Esophagus muscularis mucosa (tissue), 4 donors: ENCODE data around the gene STON1.

Source experiments
- CTCF ChIP-seq, 3 experiments: fragments of 200-600 bp in 2 of 3; fragments of 450-650 bp in 1 of 3; sonication (generic) in 2 of 3; IDR thresholded peaks; one replicate each; pipeline ENCODE4 v1.5.1; 2017 to 2019; ENCODE audit warnings: antibody characterized with exemption in 3 of 3, mild to moderate bottlenecking in 2 of 3, moderate library complexity in 1 of 3
- EP300 ChIP-seq: sonication (generic); formaldehyde crosslinking; IDR thresholded peaks from one replicate; pipeline ENCODE4 v1.6.1; 2017; ENCODE audit warnings: antibody characterized with exemption
- POLR2AphosphoS5 ChIP-seq, 2 donors: sonication (generic); formaldehyde crosslinking; IDR thresholded peaks; one replicate each; pipeline ENCODE4 v1.6.1; 2017; ENCODE audit warnings: antibody characterized with exemption in 2 of 2

GRCh38 chr2:48567671-48568070 is 37.7 kb downstream of the STON1 start:
- TF ChIP-seq CTCF (IDR thresholded peaks at IDR 0.05) (no peak), EP300 (no peak), POLR2AphosphoS5 (IDR thresholded peaks at IDR 0.05) (no peak)
